Stomach (tissue), 9 donors: ENCODE results near the gene BLOC1S4. TPM values are rescaled to one million over a fixed set of nuclear protein-coding genes. Genes with fewer than 3 reads are reported as not detected.

Experiments
- DNase-seq, 2 donors: peaks; one replicate each; pipeline versions ENCODE4 v3.0.0 to v3.0.0-alpha.2; 2013 to 2019
- H3K27ac ChIP-seq, 5 donors: fragments of 200-600 bp in 4 of 5; sonication (generic) in 4 of 5; one replicate each; pipeline ENCODE4 v1.5.1; 2013 to 2019; ENCODE audit warnings: mild to moderate bottlenecking in 1 of 5, moderate library complexity in 1 of 5
- H3K27me3 ChIP-seq, 3 donors: fragments of 200-600 bp; sonication (generic); one replicate each; pipeline ENCODE4 v1.5.1; 2017 to 2019; ENCODE audit warnings: mixed run types in 1 of 3
- H3K36me3 ChIP-seq, 4 donors: fragments of 200-600 bp; sonication (generic); 1 replicate in 3 of 4; 2 replicates in 1 of 4; pipeline ENCODE4 v1.5.1; 2016 to 2019
- H3K4me1 ChIP-seq, 4 donors: fragments of 200-600 bp; sonication (generic); one replicate each; pipeline ENCODE4 v1.5.1; 2016 to 2019
- H3K4me3 ChIP-seq, 4 donors: fragments of 200-600 bp; sonication (generic) in 3 of 4; one replicate each; pipeline ENCODE4 v1.5.1; 2016 to 2019; ENCODE audit warnings: mild to moderate bottlenecking in 1 of 4
- H3K9me3 ChIP-seq, 4 donors: fragments of 200-600 bp; sonication (generic); one replicate each; pipeline ENCODE4 v1.5.1; 2016 to 2019
- EP300 ChIP-seq: sonication (generic); formaldehyde crosslinking; IDR thresholded peaks from one replicate; pipeline ENCODE4 v1.6.1; 2017; ENCODE audit warnings: antibody characterized with exemption
- POLR2A ChIP-seq, 4 donors: fragments of 450-650 bp; IDR thresholded peaks; one replicate each; pipeline ENCODE4 v1.6.1; 2016; ENCODE audit warnings: antibody characterized with exemption in 4 of 4, control low read depth in 2 of 4, mild to moderate bottlenecking in 1 of 4, moderate library complexity in 1 of 4
- POLR2AphosphoS5 ChIP-seq, 3 donors: sonication (generic); formaldehyde crosslinking; IDR thresholded peaks; one replicate each; pipeline ENCODE4 v1.6.1; 2016; ENCODE audit warnings: antibody characterized with exemption in 3 of 3
- WGBS, 5 donors: extraction: QIAGEN DNeasy Blood & Tissue Kit in 3 of 5; methylation state at CpG; one replicate each; pipeline versions ENCODE4 v1.1.5 to v1.1.7; 2013 to 2018; 5-methylcytosine and 5-hydroxymethylcytosine counted together
- intact Hi-C: fragments of 100-400 bp; cut with DNase I; formaldehyde crosslinking; loops from one replicate; pipeline ENCODE4 v1.15.1; 2023; ENCODE audit warnings: low total_unique reads
- polyA plus RNA-seq, 3 donors: library from polyadenylated mRNA; stranded (reverse); fragments of 200-250 nt; gene quantifications; one replicate each; pipeline ENCODE4 v1.2.3, GENCODE V29; 2013
- total RNA-seq, 5 donors: library from RNA; depleted of rRNA; stranded (reverse); fragments of >200 nt; gene quantifications; one replicate each; pipeline versions ENCODE4 v1.1.0 to v1.2.3, GENCODE V29; 2014 to 2016
- TF ChIP-seq, protein P1 (sequence below), 7 experiments: fragments of 450-650 bp in 4 of 7; fragments of 200-600 bp in 3 of 7; sonication (generic) in 3 of 7; IDR thresholded peaks; one replicate each; pipeline ENCODE4 v1.5.1; 2016 to 2019; ENCODE audit warnings: antibody characterized with exemption in 7 of 7, control low read depth in 2 of 7, mild to moderate bottlenecking in 1 of 7
- donor health status: healthy with polysubstance abuse.
- donor health status: Bipolar disorder and iron deficiency.
- donor health status: healthy.

The BLOC1S4 gene
- total and polyA plus RNA-seq, 8 donors = 8.4 to 64.3 (median 16.6) TPM

- 14 to 26% (median 19%) methylated on average over 7 of the region's 7 CpGs for WGBS, 5 donors
- TF ChIP-seq POLR2AphosphoS5 (IDR thresholded peaks at IDR 0.05) (no peak), POLR2A (IDR thresholded peaks at IDR 0.05) (no peak), EP300 (no peak)
- TF ChIP-seq, protein P1, sequence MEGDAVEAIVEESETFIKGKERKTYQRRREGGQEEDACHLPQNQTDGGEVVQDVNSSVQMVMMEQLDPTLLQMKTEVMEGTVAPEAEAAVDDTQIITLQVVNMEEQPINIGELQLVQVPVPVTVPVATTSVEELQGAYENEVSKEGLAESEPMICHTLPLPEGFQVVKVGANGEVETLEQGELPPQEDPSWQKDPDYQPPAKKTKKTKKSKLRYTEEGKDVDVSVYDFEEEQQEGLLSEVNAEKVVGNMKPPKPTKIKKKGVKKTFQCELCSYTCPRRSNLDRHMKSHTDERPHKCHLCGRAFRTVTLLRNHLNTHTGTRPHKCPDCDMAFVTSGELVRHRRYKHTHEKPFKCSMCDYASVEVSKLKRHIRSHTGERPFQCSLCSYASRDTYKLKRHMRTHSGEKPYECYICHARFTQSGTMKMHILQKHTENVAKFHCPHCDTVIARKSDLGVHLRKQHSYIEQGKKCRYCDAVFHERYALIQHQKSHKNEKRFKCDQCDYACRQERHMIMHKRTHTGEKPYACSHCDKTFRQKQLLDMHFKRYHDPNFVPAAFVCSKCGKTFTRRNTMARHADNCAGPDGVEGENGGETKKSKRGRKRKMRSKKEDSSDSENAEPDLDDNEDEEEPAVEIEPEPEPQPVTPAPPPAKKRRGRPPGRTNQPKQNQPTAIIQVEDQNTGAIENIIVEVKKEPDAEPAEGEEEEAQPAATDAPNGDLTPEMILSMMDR (IDR thresholded peaks at IDR 0.05) = no peak
- H3K36me3 ChIP-seq = no peaks in the 10 kb centered on the region
- peak in 1 of 2 donors; percentile 35 for DNase-seq
- intact Hi-C loops = no loop called here
- no peaks in the 10 kb centered on the region for H3K27me3 ChIP-seq
- H3K27ac ChIP-seq = peak overlapping the region in 4 of 5 donors; percentile 87 to 97 (median 95)
- H3K4me3 ChIP-seq = peak overlapping the region; percentile 70 to 93 (median 85)
- peaks cover 22 to 38% (median 30%) of the 10 kb centered on the region in 4 donors for H3K4me1 ChIP-seq
- H3K9me3 ChIP-seq = no peaks in the 10 kb centered on the region
These were observed 1.1 kb downstream of the BLOC1S4 start for GRCh38 chr4:6716958-6717655.

- TF ChIP-seq, protein P1 (IDR thresholded peaks at IDR 0.05) = no peak
- TF ChIP-seq POLR2AphosphoS5 (IDR thresholded peaks at IDR 0.05) = no peak
- TF ChIP-seq EP300 = no peak
- TF ChIP-seq POLR2A (IDR thresholded peaks at IDR 0.05) = no peak
- Histone ChIP-seq H3K27me3 (no peaks in the 10 kb centered on the region), H3K9me3 (no peaks in the 10 kb centered on the region), H3K36me3 (no peaks in the 10 kb centered on the region), H3K27ac (no peak overlapping the region), H3K4me1 (peaks cover 22 to 38% (median 30%) of the 10 kb centered on the region in 4 donors), H3K4me3 (no peak overlapping the region)
- no peak for DNase-seq
- intact Hi-C loops = no loop called here
- 68 to 85% (median 78%) methylated on average over 7 of the region's 7 CpGs for WGBS, 5 donors
These were observed 3.1 kb downstream of the BLOC1S4 start for GRCh38 chr4:6718932-6719610.

DNA sequence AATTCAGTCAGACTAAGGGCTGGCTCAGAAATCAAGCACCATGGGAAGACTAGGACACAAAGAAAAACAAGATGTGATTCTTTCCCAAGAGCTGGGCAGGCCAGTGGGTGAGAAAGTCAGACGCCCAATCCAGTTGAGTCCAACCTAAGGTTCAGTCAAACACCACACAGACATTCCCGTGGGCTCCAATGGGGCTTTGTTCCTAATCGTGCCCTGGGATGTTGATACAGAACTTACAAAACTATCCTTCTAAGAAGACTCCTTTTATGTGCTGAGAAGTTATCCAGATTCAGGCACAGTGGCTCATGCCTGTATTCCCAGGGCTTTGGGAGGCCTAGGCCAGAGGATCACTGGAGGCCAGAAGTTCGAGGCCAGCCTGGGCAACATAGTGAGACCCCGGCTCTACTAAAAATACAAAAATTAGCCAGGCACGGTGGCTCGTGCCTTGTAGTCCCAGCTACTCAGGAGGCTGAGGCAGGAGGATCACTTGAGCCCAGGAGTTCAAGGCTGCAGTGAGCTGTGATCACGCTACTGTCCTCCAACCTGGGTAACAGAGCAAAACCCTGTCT lies 3.7 kb downstream of the BLOC1S4 start:
- TF ChIP-seq, protein P1 (IDR thresholded peaks at IDR 0.05) = no peak
- TF ChIP-seq POLR2AphosphoS5 (IDR thresholded peaks at IDR 0.05) = no peak
- TF ChIP-seq POLR2A (IDR thresholded peaks at IDR 0.05) = no peak
- no peak for TF ChIP-seq EP300
- WGBS, 5 donors = 56 to 73% (median 58%) methylated on average over 8 of the region's 8 CpGs
- no peak for DNase-seq

GRCh38 chr4:6720202-6720699 lies 4.3 kb downstream of the BLOC1S4 start:
- Histone ChIP-seq H3K27me3 (no peaks in the 10 kb centered on the region), H3K4me3 (no peak overlapping the region), H3K36me3 (no peaks in the 10 kb centered on the region), H3K9me3 (no peaks in the 10 kb centered on the region), H3K27ac (peak overlapping the region in 1 of 5 donors; percentile 12), H3K4me1 (peaks cover 21 to 37% (median 29%) of the 10 kb centered on the region in 4 donors)
- TF ChIP-seq POLR2AphosphoS5 (IDR thresholded peaks at IDR 0.05) (peak in 1 of 3 donors; percentile 54), EP300 (no peak), POLR2A (IDR thresholded peaks at IDR 0.05) (no peak)
- TF ChIP-seq, protein P1 (IDR thresholded peaks at IDR 0.05) = peak in 5 of 7 experiments; percentile 81 to 98 (median 93)
- intact Hi-C loops = loop anchor here (5.0 to 10.0 kb wide), 2 partner anchors 65 to 157 kb away; partner anchors contain the start of gene KIAA0232
- peak; percentile 84 to 92 for DNase-seq
- 3 to 5% (median 4%) methylated on average over 14 of the region's 14 CpGs for WGBS, 5 donors

More for the DNA sequence above, 3.7 kb downstream of the BLOC1S4 start:
- peaks cover 22 to 38% (median 30%) of the 10 kb centered on the region in 4 donors for H3K4me1 ChIP-seq
- intact Hi-C loops = loop anchor here (5.0 to 10.0 kb wide), 2 partner anchors 65 to 158 kb away; partner anchors contain the start of gene KIAA0232
- no peaks in the 10 kb centered on the region for H3K36me3 ChIP-seq
- H3K4me3 ChIP-seq = no peak overlapping the region
- H3K27ac ChIP-seq = no peak overlapping the region
- no peaks in the 10 kb centered on the region for H3K27me3 ChIP-seq
- H3K9me3 ChIP-seq = no peaks in the 10 kb centered on the region
